Ectodermal cell (in vitro differentiated cells): ENCODE results near the gene CELF1.
"Not testable (repeated sequence)": the region's sequence is repeated elsewhere in the genome, so short reads cannot be mapped to it uniquely, and the experiment has no call there.

Source experiments
- H3K27ac ChIP-seq: 2 replicates; pipeline ENCODE4 v1.7.0; 2013; ENCODE audit warnings: mild to moderate bottlenecking, low read depth, low read length; ENCODE audit not compliant: insufficient read depth, poor library complexity, severe bottlenecking
- H3K27me3 ChIP-seq: 2 replicates; pipeline ENCODE4 v1.7.0; 2013; ENCODE audit warnings: mild to moderate bottlenecking, low read length; ENCODE audit not compliant: insufficient read depth, control insufficient read depth, poor library complexity, severe bottlenecking
- H3K36me3 ChIP-seq: one replicate; pipeline ENCODE4 v1.7.0; 2013; ENCODE audit warnings: low read length; ENCODE audit not compliant: control insufficient read depth, insufficient read depth
- H3K4me1 ChIP-seq: one replicate; pipeline ENCODE4 v1.7.0; 2013; ENCODE audit warnings: low read length; ENCODE audit not compliant: control insufficient read depth, insufficient read depth
- H3K4me3 ChIP-seq: 2 replicates; pipeline ENCODE4 v1.7.0; 2013; ENCODE audit warnings: low read depth, low read length, control low read depth; ENCODE audit not compliant: insufficient read depth
- H3K9me3 ChIP-seq: 2 replicates; pipeline ENCODE4 v1.7.0; 2013; ENCODE audit warnings: mild to moderate bottlenecking, low read length, moderate library complexity; ENCODE audit not compliant: control insufficient read depth
- WGBS, 2 experiments: methylation state at CpG; one replicate each; pipeline ENCODE4 v1.1.7; 2013; ENCODE audit warnings: missing lambda C conversion rate in 2 of 2; 5-methylcytosine and 5-hydroxymethylcytosine counted together

The CELF1 gene

DNA sequence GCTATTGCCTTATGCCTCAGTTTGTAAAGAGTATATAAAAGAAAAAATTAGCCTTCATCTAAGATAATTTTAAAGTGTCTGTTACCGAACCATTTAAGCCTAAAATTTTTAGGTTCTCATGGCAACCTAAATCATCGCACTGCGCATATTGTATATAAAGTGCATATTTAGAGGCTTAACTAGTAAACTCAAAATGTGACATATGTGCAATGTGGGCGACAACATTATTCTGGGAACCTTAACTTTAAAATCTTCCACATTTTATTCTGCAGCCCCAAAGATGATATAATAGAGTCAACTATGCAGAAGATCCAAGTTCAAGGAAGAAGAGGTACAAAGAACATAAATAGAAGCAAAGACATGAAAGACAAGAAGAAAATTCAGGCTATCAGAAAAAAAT is 23.0 kb downstream of the CELF1 start:
- no peak overlapping the region for H3K27ac ChIP-seq
- WGBS, 2 experiments, result 100% methylated on average over 3 to 4 of the region's 4 CpGs
- no peaks in the 10 kb centered on the region for H3K9me3 ChIP-seq
- H3K4me1 ChIP-seq, result peaks cover 9% of the 10 kb centered on the region
- peaks cover 4% of the 10 kb centered on the region for H3K36me3 ChIP-seq
- H3K4me3 ChIP-seq, result no peak overlapping the region
- H3K27me3 ChIP-seq, result no peaks in the 10 kb centered on the region

DNA sequence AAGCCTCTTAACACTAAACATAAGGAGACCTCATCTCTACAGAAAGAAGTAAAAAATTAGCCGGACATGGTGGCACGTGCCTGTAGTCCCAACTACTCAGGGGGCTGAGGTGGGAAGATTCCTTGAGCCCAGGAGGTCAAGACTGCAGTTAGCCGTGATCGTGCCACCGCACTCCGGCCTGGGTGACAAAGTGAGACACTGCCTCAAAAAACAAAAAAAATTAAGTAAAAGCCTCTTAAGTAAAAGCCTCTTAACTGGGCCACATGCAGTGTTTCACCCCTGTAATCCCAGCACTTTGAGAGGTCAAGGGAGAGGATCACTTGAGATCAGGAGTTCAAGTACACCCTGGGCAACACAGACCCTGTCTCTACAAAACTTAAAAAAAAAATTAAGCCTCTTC is 25.7 kb downstream of the CELF1 start:
- no peaks in the 10 kb centered on the region for H3K9me3 ChIP-seq

GRCh38 chr11:47526032-47526431 is 26.9 kb downstream of the CELF1 start:
- not testable (repeated sequence) for H3K36me3 ChIP-seq, H3K9me3 ChIP-seq, H3K27me3 ChIP-seq, H3K27ac ChIP-seq, H3K4me3 ChIP-seq
- peaks cover 17% of the 10 kb centered on the region for H3K4me1 ChIP-seq
- WGBS, 2 experiments, result 89 to 95% methylated on average over 9 of the region's 9 CpGs

More for the DNA sequence above, 25.7 kb downstream of the CELF1 start:
- Histone ChIP-seq H3K36me3 (peaks cover 4% of the 10 kb centered on the region), H3K4me3 (no peak overlapping the region), H3K27ac (no peak overlapping the region), H3K4me1 (peaks cover 17% of the 10 kb centered on the region), H3K27me3 (no peaks in the 10 kb centered on the region)
- WGBS, 2 experiments, result 74 to 90% methylated on average over 6 of the region's 6 CpGs

DNA sequence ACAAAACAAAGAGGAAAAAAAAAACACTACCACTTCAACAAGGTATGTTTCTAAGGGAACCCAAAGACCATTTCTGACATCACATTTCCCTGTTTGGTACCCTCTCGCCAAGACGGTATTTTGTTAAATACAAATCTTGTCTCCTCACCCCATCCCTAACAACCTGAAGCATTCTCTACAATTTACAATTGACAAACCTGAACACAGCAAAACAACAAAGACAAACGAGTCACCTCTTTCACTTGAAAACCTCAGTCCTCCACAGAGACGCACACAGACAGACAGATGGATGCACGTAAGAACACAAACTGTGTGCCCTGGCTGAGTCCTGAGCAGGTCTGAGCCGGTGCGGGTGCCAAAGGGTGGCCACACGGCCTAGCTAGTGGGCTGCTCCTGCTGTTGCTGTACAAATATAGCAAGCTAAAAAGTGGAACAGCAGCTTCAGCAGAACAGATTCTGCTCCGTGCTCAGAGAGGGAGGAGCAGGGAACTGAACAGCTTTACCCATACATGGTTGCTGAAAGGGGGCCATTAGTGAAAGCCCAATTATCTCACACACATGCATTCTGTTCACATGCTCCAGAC is 28.5 kb downstream of the CELF1 start:
- Histone ChIP-seq H3K27me3 (no peaks in the 10 kb centered on the region), H3K9me3 (no peaks in the 10 kb centered on the region), H3K36me3 (peaks cover 4% of the 10 kb centered on the region), H3K4me3 (no peak overlapping the region), H3K27ac (peak overlapping the region; percentile 70), H3K4me1 (peaks cover 17% of the 10 kb centered on the region)
- 61 to 69% methylated on average over 9 of the region's 9 CpGs for WGBS, 2 experiments

- Histone ChIP-seq H3K27me3 (no peaks in the 10 kb centered on the region), H3K4me3 (no peak overlapping the region), H3K27ac (no peak overlapping the region), H3K36me3 (no peaks in the 10 kb centered on the region), H3K4me1 (peaks cover 17% of the 10 kb centered on the region), H3K9me3 (no peaks in the 10 kb centered on the region)
- 42 to 45% methylated on average over 3 of the region's 3 CpGs for WGBS, 2 experiments
Observed at GRCh38 chr11:47523490-47524225, 29.3 kb downstream of the CELF1 start.

GRCh38 chr11:47518212-47518964 is 34.5 kb downstream of the CELF1 start:
- no peaks in the 10 kb centered on the region for H3K36me3 ChIP-seq
- no peaks in the 10 kb centered on the region for H3K27me3 ChIP-seq
- no peaks in the 10 kb centered on the region for H3K9me3 ChIP-seq
- no peak overlapping the region for H3K27ac ChIP-seq
- 96 to 98% methylated on average over 3 of the region's 3 CpGs for WGBS, 2 experiments
- peaks cover 11% of the 10 kb centered on the region for H3K4me1 ChIP-seq
- H3K4me3 ChIP-seq, result no peak overlapping the region

- H3K4me3 ChIP-seq, result no peak overlapping the region
- WGBS, 2 experiments, result 94 to 97% methylated on average over 10 of the region's 10 CpGs
- H3K9me3 ChIP-seq, result no peaks in the 10 kb centered on the region
- no peaks in the 10 kb centered on the region for H3K36me3 ChIP-seq
- H3K4me1 ChIP-seq, result peaks cover 14% of the 10 kb centered on the region
- no peak overlapping the region for H3K27ac ChIP-seq
- H3K27me3 ChIP-seq, result no peaks in the 10 kb centered on the region
Observed at GRCh38 chr11:47516984-47517853, 35.7 kb downstream of the CELF1 start.

DNA sequence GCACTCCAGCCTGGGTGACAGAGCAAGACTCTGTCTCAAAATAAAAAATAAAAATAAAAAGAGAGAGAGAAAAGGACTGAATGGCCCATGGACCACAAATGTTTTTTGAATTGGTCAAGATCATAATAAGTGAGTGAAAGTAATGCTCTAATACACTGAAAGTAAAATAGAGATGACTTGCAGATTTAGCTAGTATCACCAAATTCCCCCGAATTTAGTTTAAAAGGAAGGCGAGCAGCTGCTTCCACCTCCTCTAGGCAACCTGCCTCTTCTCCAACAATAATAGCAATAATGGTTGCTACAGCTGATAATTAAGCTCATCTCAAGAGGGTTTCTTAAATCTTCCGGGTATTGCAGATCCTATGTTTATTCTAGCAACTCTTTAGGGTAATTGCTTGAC is 36.8 kb downstream of the CELF1 start:
- no peak overlapping the region for H3K27ac ChIP-seq
- H3K4me1 ChIP-seq, result peaks cover 14% of the 10 kb centered on the region
- H3K4me3 ChIP-seq, result no peak overlapping the region
- H3K9me3 ChIP-seq, result no peaks in the 10 kb centered on the region
- no peaks in the 10 kb centered on the region for H3K36me3 ChIP-seq
- 93 to 100% methylated on average over 3 of the region's 3 CpGs for WGBS, 2 experiments
- no peaks in the 10 kb centered on the region for H3K27me3 ChIP-seq

- no peaks in the 10 kb centered on the region for H3K27me3 ChIP-seq
- H3K4me3 ChIP-seq, result no peak overlapping the region
- H3K36me3 ChIP-seq, result no peaks in the 10 kb centered on the region
- H3K9me3 ChIP-seq, result no peaks in the 10 kb centered on the region
- peaks cover 14% of the 10 kb centered on the region for H3K4me1 ChIP-seq
- H3K27ac ChIP-seq, result peak overlapping the region; percentile 42
- WGBS, 2 experiments, result 82 to 83% methylated on average over 4 to 5 of the region's 5 CpGs
Observed at GRCh38 chr11:47514825-47515647, 37.9 kb downstream of the CELF1 start.
